HG03354 (cell line): Measurements from ENCODE around the gene TIGD2.

Experiments used
- ATAC-seq: cut with Tn5 transposase; IDR thresholded peaks from one replicate; pipeline ENCODE4 v1.9.1; 2021; ENCODE audit warnings: mild to moderate bottlenecking; ENCODE audit not compliant: unreplicated experiment, poor library complexity, severe bottlenecking

TIGD2 gene

GRCh38 chr4:89110986-89111832, at the start of gene TIGD2:
TIGD2 (plus strand) TSS chr4:89111533; CDS start chr4:89112975, 1,442 bp downstream.
- ATAC-seq, result peak; percentile 91

- no peak for ATAC-seq
Measured at GRCh38 chr4:89064848-89065247, 46.5 kb upstream of the TIGD2 start.

DNA sequence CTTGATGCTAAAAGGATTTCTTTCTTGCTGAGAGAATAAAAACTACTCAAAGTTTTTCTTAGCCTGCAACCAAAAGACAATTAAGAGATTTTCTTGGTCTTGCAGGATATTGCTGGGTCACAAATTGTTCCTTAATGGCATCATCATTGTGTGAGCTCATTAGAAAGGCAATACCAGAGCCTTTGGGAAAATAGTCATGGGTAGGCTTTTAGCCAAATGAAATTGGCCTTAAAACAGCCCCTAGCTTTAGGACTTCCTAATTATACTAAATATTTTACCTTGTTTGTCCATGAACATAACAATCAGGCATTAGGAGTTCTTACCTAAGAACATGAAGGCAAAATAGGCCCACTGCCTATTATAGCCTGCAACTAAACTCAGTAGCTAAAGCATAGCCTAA, 43.9 kb upstream of the TIGD2 start:
- ATAC-seq, result no peak

GRCh38 chr4:89069481-89069880, 41.9 kb upstream of the TIGD2 start:
- peak; percentile 81 for ATAC-seq

DNA sequence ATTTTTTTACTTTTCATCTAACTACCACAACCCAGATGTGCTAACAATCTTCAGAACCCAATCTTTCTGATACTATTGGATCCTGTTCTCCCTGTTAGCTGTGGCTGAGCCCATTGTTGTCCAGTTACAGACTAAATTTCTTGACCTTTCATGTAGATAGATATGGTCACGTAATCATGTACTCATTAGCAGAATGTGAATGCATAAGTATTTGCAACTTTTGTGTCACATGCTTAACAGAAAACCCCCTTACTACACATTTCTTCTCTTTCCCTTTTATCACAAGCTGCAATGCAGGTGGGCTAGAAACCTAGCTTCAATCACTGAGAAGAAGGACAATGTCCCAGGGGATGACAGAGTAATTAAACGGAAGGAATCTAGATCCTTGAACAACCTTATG, 41.3 kb upstream of the TIGD2 start:
- peak; percentile 72 for ATAC-seq

DNA sequence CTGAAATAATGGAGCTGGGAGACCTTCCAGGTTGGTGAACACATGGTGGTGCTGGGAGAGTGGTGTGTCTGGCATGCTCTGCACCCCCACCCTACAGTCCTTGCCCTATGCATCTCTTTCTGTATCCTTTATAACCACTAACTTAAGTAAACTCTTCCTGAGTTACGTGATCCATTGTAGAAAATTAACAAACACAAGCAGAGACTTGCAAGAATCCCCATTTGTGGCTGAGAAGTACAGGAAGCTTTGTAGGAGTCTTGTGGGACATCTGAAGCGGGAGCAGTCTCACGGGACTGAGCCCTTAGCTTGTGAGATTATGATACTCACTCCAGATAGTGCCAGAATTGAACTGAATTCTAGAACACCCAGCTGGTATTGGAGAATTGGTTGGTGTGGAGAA, 40.0 kb upstream of the TIGD2 start:
- ATAC-seq, result no peak

DNA sequence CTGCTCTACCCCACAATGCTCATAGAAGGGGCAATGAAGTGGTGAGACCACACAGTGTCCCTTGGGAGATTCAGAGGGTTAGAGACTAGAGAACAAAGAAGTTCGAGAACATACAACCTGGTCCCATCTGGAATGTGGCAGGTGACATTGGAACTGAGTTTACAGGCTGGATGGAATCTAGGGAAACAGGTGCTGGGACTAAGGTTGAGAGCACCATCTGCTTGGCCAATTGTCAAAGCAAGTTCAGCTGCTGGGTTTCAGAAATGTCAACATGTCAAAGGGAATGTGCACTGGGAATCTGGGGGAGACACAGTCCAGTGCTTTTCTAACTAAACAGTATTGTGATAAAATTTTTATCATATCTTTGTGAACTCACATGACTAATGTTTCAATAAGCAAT, 38.4 kb upstream of the TIGD2 start:
- ATAC-seq, result no peak

DNA sequence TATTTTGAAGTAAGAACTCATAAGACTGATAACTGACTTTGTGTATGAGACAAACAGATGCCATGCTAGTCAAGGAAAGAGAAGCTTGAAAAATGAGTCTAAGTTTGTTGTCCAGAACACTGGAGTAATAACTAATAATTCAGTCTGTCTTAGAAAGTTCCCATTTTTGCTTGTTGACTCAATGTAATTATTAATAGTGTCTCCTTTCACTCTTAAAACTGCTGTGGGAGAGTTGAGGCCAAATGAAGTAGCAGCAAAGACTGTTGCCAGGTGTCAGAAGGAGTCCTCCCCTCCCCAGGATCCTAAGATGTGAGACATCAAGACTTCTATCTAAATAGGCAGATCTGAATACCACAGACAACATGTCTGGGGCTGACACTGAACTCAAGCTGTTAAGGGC, 33.6 kb upstream of the TIGD2 start:
- no peak for ATAC-seq

DNA sequence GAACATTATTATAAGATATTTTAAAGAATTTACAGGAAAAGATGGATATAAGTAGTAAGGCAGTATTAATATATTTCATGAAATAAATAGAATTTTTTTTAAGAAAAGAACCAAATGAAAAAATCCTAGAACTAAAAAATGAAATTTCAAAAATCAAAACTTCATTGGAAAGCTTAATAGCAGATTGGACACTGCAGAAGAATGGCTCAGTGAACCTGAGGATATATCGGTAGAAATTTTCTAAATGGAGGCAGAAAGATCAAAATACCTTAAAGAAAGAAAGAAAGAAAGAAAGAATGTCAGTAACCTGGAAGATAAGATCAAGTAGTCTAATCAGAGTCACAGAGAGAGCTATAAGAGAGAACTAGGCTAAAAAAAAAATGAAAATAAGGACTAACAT, 33.0 kb upstream of the TIGD2 start:
- ATAC-seq, result no peak

- ATAC-seq, result no peak
Measured at GRCh38 chr4:89099034-89099433, 12.3 kb upstream of the TIGD2 start.

GRCh38 chr4:89099471-89099870, 11.9 kb upstream of the TIGD2 start:
- no peak for ATAC-seq

- ATAC-seq, result no peak
Measured at GRCh38 chr4:89100853-89101252, 10.5 kb upstream of the TIGD2 start.

GRCh38 chr4:89101256-89102161, 9.8 kb upstream of the TIGD2 start:
- peak; percentile 91 for ATAC-seq

DNA sequence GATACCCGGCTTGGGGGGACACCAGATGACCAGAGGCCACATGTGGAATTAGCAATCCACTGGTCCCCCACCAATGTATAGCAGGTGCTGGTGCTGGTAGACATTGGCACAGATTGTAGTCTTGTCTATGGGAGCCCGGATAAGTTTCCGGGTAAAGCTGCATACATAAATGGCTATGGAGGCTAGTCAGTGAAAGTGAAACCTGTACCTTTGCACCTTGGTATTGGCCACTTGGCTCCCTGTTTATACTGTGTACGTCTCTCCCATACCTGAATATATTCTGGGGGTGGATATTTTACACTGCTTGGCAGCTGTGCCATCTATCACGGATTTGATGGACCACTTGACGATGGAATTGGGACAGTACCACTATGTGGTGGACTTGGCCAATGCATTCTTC, 5.6 kb upstream of the TIGD2 start:
- no peak for ATAC-seq

DNA sequence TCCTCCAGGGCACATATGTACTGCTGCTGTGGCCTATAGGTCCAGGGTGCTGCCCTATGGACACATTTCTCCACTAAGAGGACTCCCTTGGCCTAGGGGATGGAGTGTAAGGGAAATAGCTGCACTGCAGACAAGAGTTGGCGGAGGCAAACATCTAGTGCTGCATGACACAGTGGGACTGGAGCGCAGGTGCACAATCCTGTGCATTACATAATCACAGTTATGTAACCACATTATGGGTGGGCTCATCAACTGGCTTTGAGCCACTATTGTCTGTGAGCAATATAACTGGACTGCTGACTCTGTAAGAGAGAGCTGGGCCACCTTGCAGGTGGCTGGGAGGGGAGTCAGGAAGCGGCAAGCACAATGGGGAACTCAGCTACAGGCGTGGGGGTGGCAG, 3.2 kb upstream of the TIGD2 start:
- ATAC-seq, result no peak

DNA sequence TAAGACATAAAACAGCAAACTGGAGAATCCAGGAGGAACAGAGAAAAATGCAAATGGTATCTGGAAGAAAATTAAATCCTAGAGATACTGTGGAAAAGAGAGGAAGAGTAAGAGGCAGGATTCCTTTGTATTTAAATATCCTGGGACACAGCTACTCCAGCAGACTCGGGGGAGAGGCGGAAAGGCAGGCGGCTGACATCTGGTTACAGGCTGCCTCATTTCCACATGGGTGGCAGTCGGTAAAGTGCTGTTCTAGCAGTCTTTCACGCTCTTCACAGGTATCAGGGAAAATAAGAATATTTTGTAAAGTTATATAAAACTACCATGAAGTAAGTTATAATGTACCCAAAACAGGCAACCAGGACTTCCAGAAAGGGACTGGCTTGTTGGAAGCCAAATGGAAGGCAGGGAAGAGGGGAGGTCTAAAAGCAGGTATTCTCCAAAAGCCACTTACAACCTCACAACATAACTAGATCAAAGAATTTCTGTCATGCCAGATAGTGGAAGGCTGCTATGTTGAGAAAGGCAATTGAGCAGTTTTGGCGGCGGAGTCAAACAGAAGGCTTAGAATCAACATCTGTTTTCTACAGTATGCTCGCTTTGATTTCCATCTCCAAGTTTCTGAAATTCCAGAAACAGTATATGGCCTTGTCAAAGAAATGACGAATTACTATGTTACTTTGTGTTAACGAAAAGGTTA, 1.3 kb upstream of the TIGD2 start:
- no peak for ATAC-seq

GRCh38 chr4:89110541-89110985, 770 bp upstream of the TIGD2 start:
- ATAC-seq, result no peak

GRCh38 chr4:89111833-89112563, 665 bp downstream of the TIGD2 start:
- ATAC-seq, result no peak

DNA sequence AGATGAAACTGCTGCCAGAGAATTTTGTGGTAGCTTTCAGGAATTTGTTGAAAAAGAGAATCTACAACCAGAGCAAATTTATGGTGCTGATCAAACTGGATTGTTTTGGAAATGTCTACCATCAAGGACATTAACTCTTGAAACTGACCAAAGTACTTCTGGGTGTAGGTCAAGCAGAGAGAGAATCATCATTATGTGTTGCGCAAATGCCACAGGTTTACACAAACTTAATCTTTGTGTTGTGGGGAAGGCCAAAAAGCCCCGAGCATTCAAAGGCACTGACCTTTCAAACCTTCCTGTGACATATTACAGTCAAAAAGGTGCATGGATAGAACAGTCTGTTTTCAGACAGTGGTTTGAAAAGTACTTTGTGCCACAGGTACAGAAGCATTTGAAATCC, 2.1 kb downstream of the TIGD2 start:
- no peak for ATAC-seq

DNA sequence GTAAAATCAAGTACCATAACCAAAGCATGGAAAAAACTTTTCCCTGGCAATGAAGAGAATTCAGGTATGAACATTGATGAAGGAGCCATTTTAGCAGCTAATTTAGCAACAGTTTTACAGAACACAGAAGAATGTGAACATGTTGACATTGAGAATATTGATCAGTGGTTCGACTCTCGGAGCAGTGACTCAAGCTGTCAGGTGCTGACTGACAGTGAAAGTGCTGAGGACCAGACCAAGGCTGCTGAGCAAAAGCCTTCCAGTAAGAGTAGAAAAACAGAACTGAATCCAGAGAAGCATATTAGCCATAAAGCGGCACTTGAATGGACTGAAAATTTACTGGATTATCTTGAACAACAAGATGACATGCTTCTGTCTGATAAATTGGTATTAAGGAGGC, 2.8 kb downstream of the TIGD2 start:
- no peak for ATAC-seq
